Measurements from ENCODE around the gene PLK5. TPM values are rescaled to one million over a fixed set of nuclear protein-coding genes. Genes with fewer than 3 reads are reported as not detected.
A peak's percentile ranks its signal among the peaks of the same experiment; 100 is the strongest.

PLK5 gene
- total and polyA plus RNA-seq, 9 donors: 0.08 to 1.9 (median 0.31) TPM

GRCh38 chr19:1570836-1571235 lies 47.0 kb downstream of the PLK5 start:
- no peak for DNase-seq
- 100% methylated on average over 4 of the region's 13 CpGs for WGBS (ENCODE audit: insufficient coverage)
- Histone ChIP-seq H3K27ac (ENCODE audit: low read length) (no peak overlapping the region), H3K36me3 (ENCODE audit: control insufficient read depth, insufficient read depth, low read length) (no peaks in the 10 kb centered on the region), H3K4me1 (ENCODE audit: control insufficient read depth, insufficient read depth, low read length) (peaks cover 8% of the 10 kb centered on the region), H3K27me3 (ENCODE audit: control insufficient read depth, insufficient read depth, low read length) (peaks cover 8% of the 10 kb centered on the region), H3K4me3 (ENCODE audit: low read length) (no peak overlapping the region), H3K9me3 (replicated peaks; ENCODE audit: control insufficient read depth, low read depth, low read length) (no peaks in the 10 kb centered on the region)

DNA sequence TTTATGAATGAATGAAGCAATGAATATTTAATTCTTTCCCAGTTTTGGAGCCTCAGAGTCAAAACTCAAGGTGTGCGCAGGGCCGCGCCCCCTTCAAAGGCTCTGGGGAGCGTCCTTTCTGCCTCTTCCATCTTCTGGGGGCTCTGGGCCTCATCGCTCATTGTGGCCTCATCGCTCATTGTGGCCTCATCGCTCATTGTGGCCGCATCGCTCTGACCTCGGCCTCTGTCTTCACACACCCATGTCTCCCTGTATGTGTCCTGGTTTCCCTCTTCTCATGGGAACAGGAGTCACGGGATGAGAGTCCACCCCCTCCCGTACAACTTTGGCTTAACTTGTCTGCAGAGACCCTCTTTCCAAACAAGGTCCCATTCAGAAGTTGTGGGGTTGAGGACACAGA lies 47.5 kb downstream of the PLK5 start:
- WGBS (ENCODE audit: insufficient coverage): 89% methylated on average over 10 of the region's 12 CpGs
- DNase-seq: no peak
- no peaks in the 10 kb centered on the region for H3K9me3 ChIP-seq (replicated peaks; ENCODE audit: control insufficient read depth, low read depth, low read length)

GRCh38 chr19:1572795-1573194 lies 48.9 kb downstream of the PLK5 start:
- peaks cover 8% of the 10 kb centered on the region for H3K27me3 ChIP-seq (ENCODE audit: control insufficient read depth, insufficient read depth, low read length)
- WGBS (ENCODE audit: insufficient coverage): 89% methylated on average over 7 of the region's 9 CpGs
- peaks cover 19% of the 10 kb centered on the region for H3K36me3 ChIP-seq (ENCODE audit: control insufficient read depth, insufficient read depth, low read length)
- no peak overlapping the region for H3K27ac ChIP-seq (ENCODE audit: low read length)
- no peak overlapping the region for H3K4me3 ChIP-seq (ENCODE audit: low read length)
- DNase-seq: no peak
- H3K4me1 ChIP-seq (ENCODE audit: control insufficient read depth, insufficient read depth, low read length): peaks cover 5% of the 10 kb centered on the region
- H3K9me3 ChIP-seq (replicated peaks; ENCODE audit: control insufficient read depth, low read depth, low read length): no peaks in the 10 kb centered on the region

More for the DNA sequence above, 47.5 kb downstream of the PLK5 start:
- peaks cover 4% of the 10 kb centered on the region for H3K36me3 ChIP-seq (ENCODE audit: control insufficient read depth, insufficient read depth, low read length)
- H3K4me3 ChIP-seq (ENCODE audit: low read length): no peak overlapping the region
- H3K27me3 ChIP-seq (ENCODE audit: control insufficient read depth, insufficient read depth, low read length): peaks cover 8% of the 10 kb centered on the region
- no peak overlapping the region for H3K27ac ChIP-seq (ENCODE audit: low read length)
- H3K4me1 ChIP-seq (ENCODE audit: control insufficient read depth, insufficient read depth, low read length): peaks cover 5% of the 10 kb centered on the region

DNA sequence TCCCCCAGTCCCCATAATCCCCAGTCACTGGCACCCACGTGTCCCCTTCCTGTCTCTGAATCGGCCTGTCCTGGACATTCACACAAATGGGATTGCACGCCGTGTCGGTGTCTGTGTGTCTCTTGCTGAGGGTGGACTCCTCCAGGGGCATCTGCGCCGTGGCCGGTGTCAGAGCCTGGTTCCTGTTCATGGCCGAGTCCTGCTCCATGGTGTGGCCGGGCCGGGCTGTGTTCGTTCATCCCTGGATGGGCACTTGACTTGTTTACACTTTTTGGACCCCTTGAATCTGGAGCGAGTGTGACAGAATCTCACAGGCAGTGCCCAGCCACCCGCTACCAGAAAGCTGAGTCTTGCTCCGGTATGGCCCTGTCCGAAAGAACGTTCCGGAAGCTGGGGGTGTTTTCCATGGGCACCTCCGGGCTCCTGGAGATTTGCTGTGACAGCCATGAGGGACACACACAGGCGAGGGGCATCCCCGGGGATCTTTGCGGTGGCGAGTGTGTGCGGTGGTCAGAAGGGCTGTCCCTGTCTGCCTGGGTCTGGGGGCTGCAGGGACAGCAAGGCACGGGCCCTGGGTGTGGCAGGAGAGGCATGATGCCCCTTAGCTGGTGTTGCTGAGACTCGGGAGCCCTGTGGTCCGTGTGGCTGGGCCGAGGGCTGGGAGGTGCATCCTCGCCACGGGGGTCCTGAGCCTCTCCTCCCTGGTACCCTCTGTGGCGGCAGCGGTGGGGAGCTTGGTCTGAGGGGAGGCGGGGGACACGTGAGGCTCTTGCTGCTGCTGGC lies 50.7 kb downstream of the PLK5 start:
- H3K9me3 ChIP-seq (replicated peaks; ENCODE audit: control insufficient read depth, low read depth, low read length): no peaks in the 10 kb centered on the region
- 86% methylated on average over 29 of the region's 34 CpGs for WGBS (ENCODE audit: insufficient coverage)
- H3K27ac ChIP-seq (ENCODE audit: low read length): no peak overlapping the region
- H3K4me3 ChIP-seq (ENCODE audit: low read length): no peak overlapping the region
- DNase-seq: no peak
- peaks cover 5% of the 10 kb centered on the region for H3K4me1 ChIP-seq (ENCODE audit: control insufficient read depth, insufficient read depth, low read length)
- H3K27me3 ChIP-seq (ENCODE audit: control insufficient read depth, insufficient read depth, low read length): peaks cover 5% of the 10 kb centered on the region
- peaks cover 34% of the 10 kb centered on the region for H3K36me3 ChIP-seq (ENCODE audit: control insufficient read depth, insufficient read depth, low read length)

GRCh38 chr19:1575323-1576241 lies 51.7 kb downstream of the PLK5 start:
- peaks cover 2% of the 10 kb centered on the region for H3K27me3 ChIP-seq (ENCODE audit: control insufficient read depth, insufficient read depth, low read length)
- H3K9me3 ChIP-seq (replicated peaks; ENCODE audit: control insufficient read depth, low read depth, low read length): no peaks in the 10 kb centered on the region
- H3K4me1 ChIP-seq (ENCODE audit: control insufficient read depth, insufficient read depth, low read length): peaks cover 5% of the 10 kb centered on the region
- H3K36me3 ChIP-seq (ENCODE audit: control insufficient read depth, insufficient read depth, low read length): peaks cover 45% of the 10 kb centered on the region
- no peak for DNase-seq
- H3K27ac ChIP-seq (ENCODE audit: low read length): no peak overlapping the region
- 73% methylated on average over 20 of the region's 22 CpGs for WGBS (ENCODE audit: insufficient coverage)
- no peak overlapping the region for H3K4me3 ChIP-seq (ENCODE audit: low read length)

DNA sequence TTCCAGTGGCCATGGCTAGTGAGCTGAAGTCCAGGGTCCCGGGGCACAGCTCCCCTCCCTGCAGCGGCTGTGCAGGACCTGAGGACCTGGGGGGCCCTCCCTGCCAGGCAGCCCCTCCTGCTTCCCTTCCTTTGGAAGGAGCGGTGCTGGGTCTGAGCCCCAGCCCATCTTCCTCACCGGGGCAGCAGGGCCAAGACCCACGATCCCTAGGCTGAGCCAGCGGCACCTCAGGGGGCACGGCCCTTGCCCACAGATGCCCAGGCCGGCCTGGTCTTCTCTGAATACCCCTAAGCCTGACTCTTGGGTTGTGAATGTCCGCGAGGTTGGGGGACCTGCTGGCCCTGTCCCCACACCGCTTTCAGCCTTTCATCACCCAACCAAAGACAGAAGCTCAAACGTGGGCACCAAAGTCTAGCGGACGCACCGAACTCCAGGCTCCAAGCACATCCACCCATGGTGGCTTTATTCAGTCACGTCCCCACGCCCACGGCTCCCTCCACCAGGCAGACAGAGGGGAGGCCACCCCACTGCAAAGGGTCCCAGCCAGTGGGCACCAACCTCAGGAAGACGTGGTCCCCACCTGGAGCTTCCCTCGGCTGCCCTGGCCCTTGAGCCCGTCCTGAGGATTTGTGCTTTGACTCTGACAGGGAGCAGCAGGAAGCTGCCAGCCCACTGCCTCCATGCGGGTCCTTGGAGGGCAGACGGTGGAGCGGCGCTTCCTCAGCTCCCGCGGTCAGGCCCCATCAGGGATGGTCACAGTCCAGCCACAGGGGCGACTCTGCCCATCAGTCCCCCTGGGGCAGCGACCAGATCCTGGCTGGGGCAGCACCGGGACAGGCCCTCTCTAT lies 52.6 kb downstream of the PLK5 start:
- Histone ChIP-seq H3K9me3 (replicated peaks; ENCODE audit: control insufficient read depth, low read depth, low read length) (no peaks in the 10 kb centered on the region), H3K27me3 (ENCODE audit: control insufficient read depth, insufficient read depth, low read length) (peaks cover 2% of the 10 kb centered on the region), H3K36me3 (ENCODE audit: control insufficient read depth, insufficient read depth, low read length) (peaks cover 54% of the 10 kb centered on the region), H3K4me3 (ENCODE audit: low read length) (no peak overlapping the region), H3K27ac (ENCODE audit: low read length) (no peak overlapping the region), H3K4me1 (ENCODE audit: control insufficient read depth, insufficient read depth, low read length) (peaks cover 5% of the 10 kb centered on the region)
- WGBS (ENCODE audit: insufficient coverage): 87% methylated on average over 30 of the region's 30 CpGs
- no peak for DNase-seq

- Histone ChIP-seq H3K4me3 (ENCODE audit: low read length) (no peak overlapping the region), H3K36me3 (ENCODE audit: control insufficient read depth, insufficient read depth, low read length) (peaks cover 60% of the 10 kb centered on the region), H3K4me1 (ENCODE audit: control insufficient read depth, insufficient read depth, low read length) (peaks cover 5% of the 10 kb centered on the region), H3K9me3 (replicated peaks; ENCODE audit: control insufficient read depth, low read depth, low read length) (no peaks in the 10 kb centered on the region), H3K27ac (ENCODE audit: low read length) (peak overlapping the region; percentile 7), H3K27me3 (ENCODE audit: control insufficient read depth, insufficient read depth, low read length) (no peaks in the 10 kb centered on the region)
- no peak for DNase-seq
- WGBS (ENCODE audit: insufficient coverage): 81% methylated on average over 37 of the region's 41 CpGs
These were observed 53.4 kb downstream of the PLK5 start for GRCh38 chr19:1577090-1577928.

- DNase-seq: no peak
- Histone ChIP-seq H3K27ac (ENCODE audit: low read length) (peak overlapping the region; percentile 7), H3K36me3 (ENCODE audit: control insufficient read depth, insufficient read depth, low read length) (peaks cover 66% of the 10 kb centered on the region), H3K4me3 (ENCODE audit: low read length) (no peak overlapping the region), H3K27me3 (ENCODE audit: control insufficient read depth, insufficient read depth, low read length) (no peaks in the 10 kb centered on the region), H3K9me3 (replicated peaks; ENCODE audit: control insufficient read depth, low read depth, low read length) (no peaks in the 10 kb centered on the region), H3K4me1 (ENCODE audit: control insufficient read depth, insufficient read depth, low read length) (peaks cover 5% of the 10 kb centered on the region)
- 82% methylated on average over 49 of the region's 49 CpGs for WGBS (ENCODE audit: insufficient coverage)
These were observed 54.2 kb downstream of the PLK5 start for GRCh38 chr19:1577929-1578618.

GRCh38 chr19:1579222-1579621 lies 55.3 kb downstream of the PLK5 start:
- Histone ChIP-seq H3K27me3 (ENCODE audit: control insufficient read depth, insufficient read depth, low read length) (no peaks in the 10 kb centered on the region), H3K4me3 (ENCODE audit: low read length) (no peak overlapping the region), H3K27ac (ENCODE audit: low read length) (no peak overlapping the region), H3K36me3 (ENCODE audit: control insufficient read depth, insufficient read depth, low read length) (peaks cover 77% of the 10 kb centered on the region), H3K4me1 (ENCODE audit: control insufficient read depth, insufficient read depth, low read length) (peaks cover 5% of the 10 kb centered on the region), H3K9me3 (replicated peaks; ENCODE audit: control insufficient read depth, low read depth, low read length) (no peaks in the 10 kb centered on the region)
- no peak for DNase-seq
- 91% methylated on average over 13 of the region's 20 CpGs for WGBS (ENCODE audit: insufficient coverage)
